GM18505 (cell line): ENCODE measurements around the gene SPDYE18.
"Not testable (repeated sequence)": the region's sequence is repeated elsewhere in the genome, so short reads cannot be mapped to it uniquely, and the experiment has no call there.

ENCODE experiments used
- ATAC-seq: cut with Tn5 transposase; IDR thresholded peaks from one replicate; pipeline ENCODE4 v1.9.1; 2021; ENCODE audit not compliant: unreplicated experiment

The SPDYE18 gene, protein sequence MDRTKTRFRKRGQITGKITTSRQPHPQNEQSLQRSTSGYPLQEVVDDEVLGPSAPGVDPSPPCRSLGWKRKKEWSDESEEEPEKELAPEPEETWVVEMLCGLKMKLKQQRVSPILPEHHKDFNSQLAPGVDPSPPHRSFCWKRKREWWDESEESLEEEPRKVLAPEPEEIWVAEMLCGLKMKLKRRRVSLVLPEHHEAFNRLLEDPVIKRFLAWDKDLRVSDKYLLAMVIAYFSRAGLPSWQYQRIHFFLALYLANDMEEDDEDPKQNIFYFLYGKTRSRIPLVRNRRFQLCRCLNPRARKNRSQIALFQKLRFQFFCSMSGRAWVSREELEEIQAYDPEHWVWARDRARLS

DNA sequence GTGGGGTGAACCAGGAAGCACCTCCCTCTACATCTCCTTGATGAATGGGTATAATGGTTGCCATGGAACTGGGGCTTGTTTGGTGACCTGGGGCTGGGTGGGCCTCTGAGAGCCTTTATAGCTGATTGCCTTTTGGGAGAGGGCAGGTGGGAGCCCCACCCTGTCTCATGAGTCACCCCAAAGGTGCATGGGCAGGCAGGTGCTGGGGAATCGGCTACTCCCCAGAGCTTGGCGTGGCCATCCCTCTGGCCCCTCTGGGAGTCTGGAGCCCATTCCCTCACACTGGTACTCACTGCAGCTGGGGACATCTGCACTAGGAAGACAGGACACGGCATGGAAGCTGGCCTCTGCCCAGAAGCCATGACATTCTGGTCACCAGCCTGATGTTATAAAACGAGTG, at the start of gene SPDYE18:
SPDYE18 (minus strand) TSS at position 2 of the 400 bp plus-strand sequence. CDS start 2,046 bp downstream, outside the sequence.
- ATAC-seq: not testable (repeated sequence)

- not testable (repeated sequence) for ATAC-seq
These were observed 46.0 kb upstream of the SPDYE18 start for GRCh38 chr7:77108362-77108761.

GRCh38 chr7:77107659-77108058, 45.3 kb upstream of the SPDYE18 start:
- not testable (repeated sequence) for ATAC-seq

- not testable (repeated sequence) for ATAC-seq
These were observed 43.5 kb upstream of the SPDYE18 start for GRCh38 chr7:77105904-77106303.

DNA sequence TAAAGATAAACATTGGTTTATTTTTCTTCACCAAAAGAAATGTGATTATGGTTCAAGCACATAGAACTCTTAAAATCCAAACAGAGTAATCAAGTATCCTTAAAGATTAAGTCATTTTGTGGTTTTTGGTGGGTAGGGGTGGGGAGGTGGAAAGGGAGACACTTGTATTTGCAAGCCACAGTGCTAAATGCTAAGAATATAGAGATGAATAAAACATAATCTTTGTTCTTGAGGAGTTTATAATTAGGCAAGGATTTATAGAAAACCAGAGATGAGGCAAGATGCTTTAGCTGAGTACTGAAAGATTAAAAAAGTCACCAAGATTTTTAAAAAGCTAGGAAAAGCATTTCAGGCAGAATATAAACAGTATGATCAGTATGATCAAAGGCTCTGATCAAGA, 40.3 kb upstream of the SPDYE18 start:
- ATAC-seq: not testable (repeated sequence)

GRCh38 chr7:77101187-77101586, 38.8 kb upstream of the SPDYE18 start:
- not testable (repeated sequence) for ATAC-seq

GRCh38 chr7:77100501-77100900, 38.1 kb upstream of the SPDYE18 start:
- not testable (repeated sequence) for ATAC-seq

- ATAC-seq: not testable (repeated sequence)
These were observed 29.9 kb upstream of the SPDYE18 start for GRCh38 chr7:77092301-77092700.

DNA sequence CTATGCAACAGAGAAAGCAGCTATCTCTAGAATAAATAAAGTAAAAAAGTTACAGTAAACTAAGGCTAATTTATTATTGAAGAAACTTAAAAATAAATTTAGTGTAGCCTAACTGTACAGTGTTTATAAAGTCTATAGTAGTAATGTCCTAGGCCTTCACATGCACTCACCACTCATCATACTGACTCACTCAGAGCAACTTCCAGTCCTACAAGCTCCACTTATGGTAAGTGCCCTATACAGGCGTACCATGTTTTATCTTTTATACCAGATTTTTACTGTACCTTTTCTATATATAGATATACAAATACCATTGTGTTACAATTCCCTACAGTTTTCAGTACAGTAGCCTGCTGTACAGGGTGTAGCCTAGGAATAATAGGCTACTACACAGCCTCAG, 19.8 kb upstream of the SPDYE18 start:
- ATAC-seq: not testable (repeated sequence)

DNA sequence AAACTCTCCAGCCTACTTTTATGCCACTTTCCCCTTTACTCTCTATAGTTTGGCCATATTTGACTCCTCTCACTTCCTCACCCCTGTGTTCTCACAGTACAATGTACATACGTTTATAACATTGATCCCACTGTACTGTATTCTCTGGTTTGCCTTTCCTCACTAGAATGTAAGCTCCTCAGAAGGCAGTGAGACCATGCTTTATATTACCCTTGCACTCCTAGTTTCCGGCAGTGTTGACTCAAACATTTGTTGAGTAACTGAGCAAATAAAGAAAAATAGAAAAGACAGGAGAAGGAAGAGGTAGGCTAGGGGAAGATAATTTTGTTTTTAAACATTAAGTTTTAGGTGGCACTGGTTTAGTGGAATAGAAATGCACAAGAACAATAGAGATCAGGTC, 17.9 kb upstream of the SPDYE18 start:
- not testable (repeated sequence) for ATAC-seq

- not testable (repeated sequence) for ATAC-seq
These were observed 17.3 kb upstream of the SPDYE18 start for GRCh38 chr7:77079624-77080023.

GRCh38 chr7:77079112-77079511, 16.8 kb upstream of the SPDYE18 start:
- ATAC-seq: not testable (repeated sequence)

DNA sequence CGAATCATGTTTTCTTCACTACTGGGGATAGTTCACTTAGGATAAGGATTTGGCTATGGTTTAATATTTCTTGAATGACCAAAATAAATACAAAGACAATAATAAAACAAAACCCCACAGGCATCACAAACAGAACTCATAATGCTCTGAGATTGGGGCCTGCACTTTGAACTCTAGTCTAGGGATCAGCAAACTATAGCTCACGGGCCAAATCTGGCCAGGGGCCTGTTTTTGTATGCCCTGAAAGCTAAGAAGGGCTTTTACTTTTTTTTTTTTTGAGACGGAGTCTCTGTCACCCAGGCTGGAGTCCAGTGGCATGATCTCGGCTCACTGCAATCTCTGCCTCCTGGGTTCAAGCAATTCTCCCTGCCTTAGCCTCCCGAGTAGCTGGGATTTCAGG, 14.7 kb upstream of the SPDYE18 start:
- not testable (repeated sequence) for ATAC-seq

DNA sequence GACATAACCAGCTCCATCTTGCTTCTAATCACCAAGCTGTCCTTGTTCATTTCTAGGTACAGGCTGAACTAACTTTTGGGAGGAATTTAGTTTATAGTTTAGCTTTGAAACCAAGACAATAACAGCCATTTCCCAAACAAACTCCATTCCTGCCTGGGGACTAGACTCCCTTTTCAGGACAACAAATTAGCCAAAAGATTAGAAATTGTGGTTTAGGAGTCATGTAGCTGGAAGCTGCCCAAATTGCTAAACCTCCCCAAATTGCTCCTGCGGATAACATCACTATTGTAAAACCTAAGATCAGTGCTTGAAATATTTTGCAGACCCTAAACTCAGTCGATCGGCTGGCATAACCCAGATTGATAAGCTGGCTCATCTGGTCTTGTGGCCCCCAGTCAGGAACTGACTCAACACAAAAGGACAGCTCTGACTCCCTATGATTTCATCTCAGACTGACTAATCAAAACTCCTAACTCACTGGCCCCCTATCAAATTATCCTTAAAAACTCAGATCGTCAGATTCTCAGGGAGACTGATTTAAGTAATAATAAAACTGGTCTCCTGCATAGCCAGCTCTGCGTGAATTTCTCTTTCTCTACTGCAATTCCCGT, 12.5 kb upstream of the SPDYE18 start:
- ATAC-seq: not testable (repeated sequence)

DNA sequence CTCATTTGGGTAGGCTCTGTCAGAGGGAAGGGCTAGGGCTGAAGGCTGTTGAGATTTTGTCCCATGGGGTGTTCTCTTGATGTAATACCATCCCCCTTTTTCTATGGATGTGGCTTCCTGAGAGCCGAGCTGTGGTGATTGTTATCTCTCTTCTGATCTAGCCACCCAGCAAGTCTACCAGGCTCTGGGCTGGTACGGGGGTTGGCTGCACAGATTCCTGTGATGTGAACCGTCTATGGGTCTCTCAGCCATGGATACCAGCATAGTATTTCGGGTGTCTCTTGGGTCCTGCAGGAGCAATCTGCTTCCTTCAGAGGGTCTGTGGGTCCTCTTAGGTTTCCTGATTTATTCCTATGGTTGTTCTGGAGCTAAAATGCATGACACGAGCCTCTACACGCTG, 8.8 kb upstream of the SPDYE18 start:
- ATAC-seq: not testable (repeated sequence)

- ATAC-seq: not testable (repeated sequence)
These were observed 3.5 kb upstream of the SPDYE18 start for GRCh38 chr7:77065869-77066268.

DNA sequence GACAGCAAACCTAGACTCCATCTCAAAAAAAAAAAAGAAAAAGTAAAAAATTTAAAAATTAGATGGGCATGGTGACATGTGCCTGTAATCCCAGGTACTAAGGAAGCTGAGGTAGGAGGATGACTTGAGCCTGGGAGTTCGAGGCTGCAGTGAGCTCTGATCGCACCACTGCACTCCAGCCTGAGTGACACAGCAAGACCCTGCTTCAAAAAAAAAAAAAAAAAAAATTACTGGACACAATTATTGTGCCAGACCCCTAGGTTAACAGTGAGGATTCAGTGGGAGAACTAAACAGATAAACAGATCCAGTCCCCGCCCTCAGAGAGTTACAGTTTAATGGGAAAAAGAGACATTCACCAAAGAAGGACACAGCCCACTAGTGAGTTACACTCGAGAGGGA, 1.4 kb upstream of the SPDYE18 start:
- not testable (repeated sequence) for ATAC-seq

DNA sequence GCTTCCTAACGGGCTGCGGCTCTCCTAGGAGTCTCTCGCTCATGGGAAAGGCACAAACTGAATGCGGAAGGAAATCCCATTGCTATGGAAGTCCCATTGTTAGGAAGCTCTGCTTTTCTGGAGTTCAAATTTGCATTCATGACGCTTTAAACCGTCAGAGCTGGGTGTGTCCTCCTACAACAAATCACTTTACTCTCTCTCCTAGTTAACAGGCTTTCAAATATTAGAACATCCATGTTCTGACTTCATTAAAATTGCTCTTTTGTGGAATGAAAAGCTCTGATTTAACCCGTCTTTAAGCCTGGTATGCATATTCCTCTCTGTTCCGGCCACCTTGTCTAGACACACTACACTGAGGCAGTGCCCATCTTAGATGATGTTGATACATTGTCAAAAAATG, 30.1 kb downstream of the SPDYE18 start, which contains the start of gene SPDYE17:
SPDYE17 (minus strand) TSS at position 101 of the 400 bp plus-strand sequence. CDS start 1,791 bp downstream, outside the sequence.
- not testable (repeated sequence) for ATAC-seq

GRCh38 chr7:77026349-77026748, 36.0 kb downstream of the SPDYE18 start:
- not testable (repeated sequence) for ATAC-seq

- ATAC-seq: not testable (repeated sequence)
These were observed 52.2 kb downstream of the SPDYE18 start for GRCh38 chr7:77010074-77010680.

DNA sequence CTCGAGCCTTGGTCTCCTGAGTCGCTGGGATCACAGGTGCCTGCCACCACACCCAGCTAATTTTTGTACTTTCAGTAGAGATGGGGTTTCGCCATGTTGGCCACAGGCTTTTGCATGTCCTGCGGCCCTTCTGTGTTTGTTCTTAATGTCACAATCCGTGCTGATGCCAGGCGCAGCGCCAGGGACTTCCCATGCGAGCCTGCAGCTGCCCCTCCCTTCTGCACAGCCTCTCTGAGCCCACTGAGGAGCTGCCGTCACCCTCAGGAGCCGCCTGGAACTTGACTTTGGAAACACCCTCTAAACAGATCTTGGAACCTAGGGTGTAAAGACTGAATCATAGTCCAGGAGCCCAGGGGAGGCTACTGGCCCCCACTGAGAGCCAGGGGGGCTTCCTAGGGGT, 54.4 kb downstream of the SPDYE18 start:
- ATAC-seq: not testable (repeated sequence)
